VCaP (cell line): ENCODE results near the gene C2orf72.
A peak's percentile ranks its signal among the peaks of the same experiment; 100 is the strongest.

Source experiments
- H3K27ac ChIP-seq: fragments of 450-650 bp; 2 replicates; pipeline ENCODE4 v1.5.1; 2017
- CTCF ChIP-seq: fragments of 450-650 bp; conservative IDR thresholded peaks from 2 replicates; pipeline ENCODE4 v1.5.1; 2017; ENCODE audit warnings: mild to moderate bottlenecking, moderate library complexity

The C2orf72 gene

GRCh38 chr2:231037202-231037730 lies at the start of gene C2orf72:
Gene C2orf72 (plus strand): TSS chr2:231037523. CDS start chr2:231037566, 43 bp downstream.
- no peak for TF ChIP-seq CTCF
- peak within 1 kb of the TSS; percentile 54; the same call in 1 of the 2 replicates for H3K27ac ChIP-seq

- TF ChIP-seq CTCF: no peak
- H3K27ac ChIP-seq: no peak overlapping the region
Observed at GRCh38 chr2:230989731-230990130, 47.6 kb upstream of the C2orf72 start.

- no peak overlapping the region for H3K27ac ChIP-seq
- TF ChIP-seq CTCF: no peak
Observed at GRCh38 chr2:230990131-230990898, 47.0 kb upstream of the C2orf72 start.

GRCh38 chr2:230990899-230991150 lies 46.5 kb upstream of the C2orf72 start:
- no peak overlapping the region for H3K27ac ChIP-seq
- no peak for TF ChIP-seq CTCF

GRCh38 chr2:230991598-230991997 lies 45.7 kb upstream of the C2orf72 start:
- no peak for TF ChIP-seq CTCF
- H3K27ac ChIP-seq: no peak overlapping the region

GRCh38 chr2:230995821-230996220 lies 41.5 kb upstream of the C2orf72 start, which contains the start of gene SPATA3:
Gene SPATA3 (plus strand): TSS chr2:230996121. CDS start chr2:230996234, 113 bp downstream.
- TF ChIP-seq CTCF: no peak
- H3K27ac ChIP-seq: no peak within 1 kb of the TSS

GRCh38 chr2:230996661-230997060 lies 40.7 kb upstream of the C2orf72 start:
- TF ChIP-seq CTCF: no peak
- H3K27ac ChIP-seq: no peak overlapping the region
